Stimulated activated CD8-positive, alpha-beta memory T cell treated with anti-CD3 and anti-CD28 coated beads, Interleukin-4, amount 100 ng/mL, for 24 hours (primary cell): ENCODE data around the gene BMPR1A.

ENCODE experiments used
- DNase-seq: peaks from one replicate; pipeline ENCODE4 v3.0.0-alpha.2; 2020; ENCODE audit warnings: low read depth

The BMPR1A gene

DNA sequence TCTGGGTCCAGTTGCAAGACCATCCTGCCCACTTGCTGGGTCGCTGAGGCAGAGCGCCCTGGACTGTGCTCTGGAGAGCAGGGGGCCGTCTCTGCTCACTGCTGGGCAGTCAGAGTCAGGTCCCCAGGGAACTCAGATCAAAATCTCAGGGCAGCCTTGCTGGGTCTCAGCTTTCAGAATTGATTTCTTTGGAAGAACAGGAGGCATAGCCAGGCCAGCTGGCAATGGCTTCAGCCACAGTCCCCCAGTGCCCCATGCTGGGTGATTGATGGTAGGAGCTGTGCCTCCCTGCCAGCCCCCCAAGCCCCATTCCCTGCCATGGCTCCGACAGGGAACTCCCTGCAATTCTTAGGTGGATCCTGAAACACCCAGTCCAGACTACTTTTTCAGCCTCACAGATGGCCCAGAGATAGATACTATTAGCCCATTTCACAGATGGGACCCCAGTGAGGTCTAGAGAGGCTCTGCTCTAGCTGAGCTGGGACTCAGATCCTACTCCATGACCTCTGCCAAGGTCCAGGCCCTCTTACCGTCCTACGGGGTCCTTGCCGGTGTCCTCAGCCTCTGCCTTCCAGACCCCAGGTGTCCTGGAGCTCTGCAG lies 200.5 kb downstream of the BMPR1A start:
- DNase-seq: no peak

DNA sequence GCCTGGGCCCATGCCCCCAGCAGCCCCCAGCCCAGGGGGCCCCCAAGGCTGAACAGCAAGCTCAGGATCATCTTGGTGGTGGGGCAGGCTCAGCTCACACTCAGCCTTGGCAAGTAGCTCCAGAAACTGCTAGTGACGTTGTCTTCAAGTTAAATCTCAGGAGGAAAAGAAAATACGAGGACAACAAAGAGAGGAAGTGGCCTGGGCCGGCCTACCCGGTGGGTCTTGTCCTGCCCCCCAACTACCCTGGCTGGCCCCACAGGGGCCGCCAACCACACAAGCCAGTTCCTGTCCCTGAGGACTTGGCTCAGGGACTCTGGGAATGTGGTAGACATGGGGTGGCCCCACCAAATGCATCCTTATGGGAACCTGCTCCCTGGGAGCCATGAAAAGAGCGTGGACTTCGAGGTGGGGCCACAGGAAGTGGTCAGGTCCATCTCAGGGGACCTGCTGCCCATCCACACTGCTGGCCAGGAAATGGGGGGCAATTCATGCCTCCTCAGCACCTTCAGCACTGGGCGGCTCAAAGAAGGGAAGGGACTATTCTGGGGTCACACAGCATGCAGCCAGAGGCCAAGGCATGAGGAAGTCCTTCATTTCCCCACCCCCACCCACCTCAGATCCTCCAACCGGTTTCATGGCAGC lies 201.2 kb downstream of the BMPR1A start, which contains the start of gene MMRN2:
Gene MMRN2, minus strand, starts transcription at position 145 of the 645 bp plus-strand sequence. Its CDS starts 74 bp downstream, at position 71.
- no peak for DNase-seq

DNA sequence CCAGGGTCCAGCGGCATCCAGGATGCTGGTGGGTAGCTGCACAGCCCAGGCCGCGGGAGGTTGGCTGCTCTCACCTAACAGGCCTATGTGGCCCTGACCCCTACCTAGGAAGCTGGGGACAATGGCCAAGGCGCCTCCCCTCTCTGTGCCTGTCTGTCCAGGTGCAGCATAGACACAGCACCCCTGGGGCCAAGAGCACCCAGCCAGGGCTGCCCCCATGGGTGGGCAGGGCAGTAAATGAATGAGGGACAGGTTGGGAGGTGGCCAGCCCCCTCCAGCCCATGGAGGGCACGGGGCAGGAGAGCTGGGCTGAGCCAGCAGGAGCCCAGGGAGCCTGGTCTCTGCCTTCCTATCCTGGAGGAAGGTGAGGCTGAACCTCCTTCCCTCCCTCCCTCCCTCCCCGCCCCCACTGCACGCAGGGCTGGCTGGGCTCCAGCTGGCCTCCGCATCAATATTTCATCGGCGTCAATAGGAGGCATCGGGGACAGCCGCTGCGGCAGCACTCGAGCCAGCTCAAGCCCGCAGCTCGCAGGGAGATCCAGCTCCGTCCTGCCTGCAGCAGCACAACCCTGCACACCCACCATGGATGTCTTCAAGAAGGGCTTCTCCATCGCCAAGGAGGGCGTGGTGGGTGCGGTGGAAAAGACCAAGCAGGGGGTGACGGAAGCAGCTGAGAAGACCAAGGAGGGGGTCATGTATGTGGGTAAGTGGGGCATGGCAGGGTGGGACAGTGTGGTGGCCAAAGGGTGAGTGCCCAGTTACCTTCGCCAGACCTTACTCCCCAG lies 201.9 kb downstream of the BMPR1A start, which contains the start of gene SNCG:
Gene SNCG, plus strand, starts transcription at position 484 of the 785 bp plus-strand sequence. Its CDS starts 99 bp downstream, at position 583.
- no peak for DNase-seq

DNA sequence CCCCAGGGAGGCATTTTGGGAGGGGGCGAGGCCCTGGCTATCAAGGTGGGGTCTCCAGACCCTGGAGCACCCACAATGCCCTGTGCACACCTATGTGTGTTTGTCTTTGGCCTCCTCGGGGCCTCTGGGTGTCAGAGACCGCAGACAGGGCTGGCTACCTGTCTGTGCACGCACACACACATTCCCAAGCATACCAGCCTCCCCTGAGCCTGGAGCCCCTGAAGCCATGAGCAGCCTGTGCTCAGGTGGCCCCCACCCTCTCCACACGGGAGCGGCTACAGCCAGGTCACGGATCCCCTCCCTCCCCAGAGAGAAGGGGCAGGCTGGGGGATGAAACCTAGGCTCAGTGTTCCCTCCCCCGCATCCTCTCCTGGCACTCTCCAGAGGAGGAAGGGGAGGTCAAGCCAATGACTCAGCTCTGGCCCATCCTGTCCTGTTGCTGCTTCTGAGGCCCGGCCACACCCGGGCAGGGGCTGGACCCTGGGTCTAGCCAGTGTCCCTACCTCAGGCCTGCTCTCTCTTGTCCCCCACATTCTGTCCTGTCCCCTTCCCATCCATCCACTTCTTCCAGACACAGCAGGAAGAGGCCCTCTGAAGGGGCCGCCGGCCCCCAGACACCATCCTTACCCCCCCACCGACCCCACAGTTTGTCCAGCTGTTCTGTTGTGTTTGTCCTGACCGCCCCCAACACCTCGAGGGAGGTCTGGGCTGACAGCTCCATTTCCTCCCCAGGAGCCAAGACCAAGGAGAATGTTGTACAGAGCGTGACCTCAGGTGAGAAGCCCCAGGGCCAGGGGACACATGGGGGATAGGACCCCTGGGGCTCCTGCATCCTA lies 202.7 kb downstream of the BMPR1A start:
- DNase-seq: no peak

DNA sequence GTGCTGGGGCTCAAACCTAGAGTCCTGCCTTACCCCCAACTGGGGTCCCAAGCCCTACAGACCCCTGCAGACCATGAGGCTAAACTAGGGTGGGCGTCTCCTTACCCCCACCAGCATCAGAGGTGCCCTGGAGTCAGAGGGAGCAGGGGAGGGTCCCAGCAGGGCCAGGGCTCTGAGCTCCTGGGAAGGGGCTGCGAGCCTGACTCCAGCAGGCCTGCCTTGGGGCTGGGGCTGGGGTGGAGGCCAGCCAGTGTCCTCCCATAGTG lies 203.3 kb downstream of the BMPR1A start:
- DNase-seq: no peak

DNA sequence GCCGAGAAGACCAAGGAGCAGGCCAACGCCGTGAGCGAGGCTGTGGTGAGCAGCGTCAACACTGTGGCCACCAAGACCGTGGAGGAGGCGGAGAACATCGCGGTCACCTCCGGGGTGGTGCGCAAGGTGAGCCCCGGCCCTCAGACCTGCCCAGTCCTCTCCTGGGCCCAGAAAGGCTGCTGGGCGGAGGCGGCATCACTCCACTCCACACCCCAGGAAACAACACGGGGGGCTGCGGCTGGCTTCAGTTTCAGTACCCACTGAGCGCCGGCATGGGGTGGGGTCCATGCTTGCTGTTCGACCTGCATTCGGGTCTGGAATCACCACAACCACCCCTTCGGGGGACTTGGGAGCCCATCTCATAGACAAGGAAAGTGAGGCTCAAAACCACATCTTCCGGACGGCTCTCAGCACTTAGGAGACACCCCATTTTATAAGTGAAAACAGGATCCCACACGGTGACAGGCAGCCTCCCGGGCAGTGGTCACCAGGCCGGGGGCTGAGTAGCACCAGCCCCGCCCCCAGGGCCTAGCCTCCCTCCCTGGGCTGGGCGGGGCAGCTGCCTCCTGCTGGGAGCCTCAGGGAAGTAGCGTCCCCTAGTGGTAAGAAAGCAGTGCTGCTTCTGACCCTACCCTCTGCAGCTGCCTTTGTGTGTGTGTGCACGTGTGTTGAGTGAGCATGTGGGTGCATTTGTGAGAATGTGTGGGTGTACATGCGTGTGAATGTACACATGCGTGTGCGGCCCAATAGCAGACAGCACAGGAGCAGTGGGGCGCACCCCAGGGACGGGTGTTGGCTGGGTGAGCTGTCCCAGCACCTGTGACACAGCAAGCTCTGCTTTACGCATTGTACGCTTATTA lies 203.8 kb downstream of the BMPR1A start:
- no peak for DNase-seq

DNA sequence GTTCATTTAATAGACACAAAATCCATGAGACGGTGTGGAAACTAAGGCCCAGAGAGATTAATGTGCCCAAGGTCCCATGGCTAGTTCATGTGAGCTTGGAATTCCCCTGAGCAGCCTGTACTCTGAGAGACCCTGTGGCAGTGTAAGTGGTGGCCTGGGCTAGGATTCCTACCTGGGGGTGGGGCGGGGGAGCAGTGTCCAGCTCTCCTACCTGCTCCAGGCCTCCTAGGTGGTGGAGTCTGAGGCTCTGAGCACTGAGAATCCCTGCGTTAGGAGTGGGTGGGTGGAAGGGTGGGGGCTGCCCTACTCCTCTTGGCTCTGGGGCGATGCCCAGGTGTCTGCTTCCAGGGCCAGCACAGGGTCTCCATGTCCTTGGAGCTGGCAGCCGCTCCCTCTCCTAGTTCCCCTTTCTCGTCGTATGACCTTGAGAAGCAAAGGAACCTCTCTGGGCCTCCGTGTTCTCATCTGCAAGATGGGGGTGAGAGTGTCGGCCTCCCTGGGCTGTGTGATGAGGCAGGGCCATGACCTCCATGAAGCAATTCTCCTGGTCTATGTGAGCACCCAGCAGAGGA lies 204.5 kb downstream of the BMPR1A start:
- no peak for DNase-seq

DNA sequence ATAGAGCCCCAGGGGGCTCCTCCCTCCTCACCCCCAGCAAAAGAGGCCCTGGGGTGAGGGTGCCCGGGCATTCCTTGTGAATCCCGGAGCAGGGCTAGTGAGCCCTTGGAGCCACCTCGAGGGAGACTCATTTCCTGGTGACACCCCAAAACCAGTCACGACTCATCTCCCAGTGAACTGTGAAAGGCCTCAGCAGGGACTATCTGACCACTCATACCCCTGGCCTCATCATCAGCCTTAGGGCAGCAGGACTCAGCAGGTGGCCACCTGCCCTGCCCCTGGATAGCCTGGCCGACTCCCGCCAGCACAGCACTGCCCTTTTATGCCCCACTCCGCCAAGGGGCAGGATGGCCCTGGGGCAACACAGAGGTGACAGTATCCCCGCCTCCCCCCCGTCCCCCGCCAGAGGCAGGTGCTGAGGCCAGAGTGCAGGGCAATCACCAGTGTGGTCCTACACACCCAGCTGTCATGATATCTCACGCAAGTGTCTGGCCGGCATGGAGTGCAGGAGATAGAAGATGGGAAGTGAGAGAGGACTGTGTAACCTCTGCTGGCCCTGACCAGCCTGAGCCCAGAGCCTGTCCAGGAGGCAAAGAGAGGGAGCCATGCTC lies 205.2 kb downstream of the BMPR1A start:
- DNase-seq: no peak

DNA sequence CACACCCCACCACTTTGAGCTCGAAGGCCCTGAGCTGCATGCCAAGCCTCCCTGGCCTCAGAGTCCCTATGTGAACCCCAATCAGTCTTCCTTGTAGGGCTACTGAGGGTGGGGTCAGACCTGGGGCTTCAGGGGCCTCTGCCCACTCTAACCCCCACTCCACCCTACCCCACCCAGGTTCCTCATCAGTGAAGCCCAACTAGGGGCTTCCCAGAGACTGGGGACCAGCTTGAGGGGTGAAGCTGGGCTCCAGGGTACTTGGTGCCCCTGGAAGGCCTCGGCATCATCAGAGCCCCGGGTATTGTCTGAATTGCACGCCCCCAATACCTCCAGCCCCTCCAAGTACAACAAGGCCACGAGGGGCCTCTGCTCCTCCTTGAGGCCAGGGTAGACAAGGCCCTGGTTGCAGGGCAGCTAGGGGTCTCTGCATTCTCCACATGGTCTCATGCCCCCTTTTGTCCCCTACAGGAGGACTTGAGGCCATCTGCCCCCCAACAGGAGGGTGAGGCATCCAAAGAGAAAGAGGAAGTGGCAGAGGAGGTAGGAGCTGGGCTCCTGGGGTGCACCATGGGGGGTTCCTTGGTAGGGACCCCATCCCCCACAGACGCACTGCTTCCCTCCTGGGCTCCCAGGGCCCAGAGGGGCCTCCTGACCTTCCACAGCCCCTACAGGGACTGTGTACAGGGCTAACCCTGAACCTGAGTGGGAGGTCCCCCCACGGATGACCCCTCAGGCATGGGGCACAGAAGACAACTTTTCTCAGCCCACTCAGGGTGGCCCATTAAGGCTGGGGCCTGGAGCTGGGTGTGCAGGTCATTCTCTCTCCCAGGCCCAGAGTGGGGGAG lies 205.9 kb downstream of the BMPR1A start:
- no peak for DNase-seq

DNA sequence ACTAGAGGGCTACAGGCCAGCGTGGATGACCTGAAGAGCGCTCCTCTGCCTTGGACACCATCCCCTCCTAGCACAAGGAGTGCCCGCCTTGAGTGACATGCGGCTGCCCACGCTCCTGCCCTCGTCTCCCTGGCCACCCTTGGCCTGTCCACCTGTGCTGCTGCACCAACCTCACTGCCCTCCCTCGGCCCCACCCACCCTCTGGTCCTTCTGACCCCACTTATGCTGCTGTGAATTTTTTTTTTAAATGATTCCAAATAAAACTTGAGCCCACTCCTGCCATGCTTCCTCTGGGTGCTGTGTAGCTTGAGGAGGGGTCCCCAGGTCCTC lies 206.5 kb downstream of the BMPR1A start:
- no peak for DNase-seq

DNA sequence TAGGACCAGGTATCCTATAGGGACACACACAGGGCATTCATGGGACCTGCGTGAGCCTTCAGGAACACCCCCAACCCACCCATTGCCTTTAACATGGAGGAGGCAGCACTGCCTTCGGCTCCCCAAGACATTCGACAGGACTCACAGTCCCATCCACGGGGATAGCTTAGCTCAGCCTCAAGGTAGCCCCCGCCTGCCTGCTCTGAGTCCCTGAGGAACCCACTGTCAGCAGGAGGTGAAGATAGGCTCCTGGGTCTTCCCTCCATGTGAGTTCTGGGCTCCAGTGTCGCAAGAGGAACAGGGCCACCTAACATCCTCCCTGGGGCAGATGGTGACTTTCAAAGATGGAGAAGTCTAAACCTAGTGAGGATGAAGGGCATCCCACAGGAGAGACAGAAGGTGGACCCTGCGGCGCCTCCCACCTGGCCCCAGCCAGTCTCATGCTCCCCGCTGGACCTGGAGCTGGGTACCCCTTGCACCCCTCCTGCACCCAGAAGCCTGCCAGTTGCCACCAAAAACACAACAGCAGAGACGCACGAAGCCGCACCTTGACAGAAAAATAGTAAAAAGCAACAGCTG lies 207.0 kb downstream of the BMPR1A start:
- no peak for DNase-seq

DNA sequence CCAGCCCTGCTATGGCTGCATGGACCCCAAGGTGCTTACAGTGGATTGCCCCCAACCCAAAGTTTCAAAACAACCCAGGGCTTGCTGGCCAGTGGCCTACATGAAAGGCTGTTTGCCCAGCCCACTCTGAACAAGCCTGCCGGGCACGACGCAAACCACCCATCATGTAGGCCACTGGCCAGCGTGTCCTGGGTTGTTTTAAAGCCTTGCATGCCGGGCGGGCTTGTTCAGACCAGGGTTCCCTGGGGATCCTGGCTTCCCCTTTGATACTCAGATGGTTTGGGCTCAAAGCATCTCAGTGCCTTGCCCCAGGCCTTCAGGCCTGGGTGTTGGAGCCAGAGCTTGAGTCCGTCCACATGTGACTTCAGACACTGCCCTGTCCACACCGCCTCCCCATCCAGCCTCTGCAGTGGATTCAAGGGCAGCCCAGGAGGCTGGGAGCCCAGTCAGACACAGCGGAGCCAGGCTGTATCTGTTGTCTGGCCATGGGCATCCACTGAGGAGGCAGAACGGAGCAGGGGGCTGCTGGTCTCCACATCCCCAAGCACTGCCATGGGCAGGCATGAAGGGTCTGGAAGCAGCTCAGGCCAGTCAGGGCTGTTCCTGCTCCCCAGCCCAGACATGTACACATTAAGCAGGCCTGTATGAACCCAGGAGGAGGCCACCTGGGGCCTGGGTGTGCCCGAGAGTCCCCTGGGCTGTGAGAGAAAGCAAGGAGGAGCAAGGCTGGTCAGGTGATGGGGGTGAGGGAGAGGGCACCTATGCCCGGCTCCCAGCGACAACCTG lies 207.8 kb downstream of the BMPR1A start:
- DNase-seq: no peak

DNA sequence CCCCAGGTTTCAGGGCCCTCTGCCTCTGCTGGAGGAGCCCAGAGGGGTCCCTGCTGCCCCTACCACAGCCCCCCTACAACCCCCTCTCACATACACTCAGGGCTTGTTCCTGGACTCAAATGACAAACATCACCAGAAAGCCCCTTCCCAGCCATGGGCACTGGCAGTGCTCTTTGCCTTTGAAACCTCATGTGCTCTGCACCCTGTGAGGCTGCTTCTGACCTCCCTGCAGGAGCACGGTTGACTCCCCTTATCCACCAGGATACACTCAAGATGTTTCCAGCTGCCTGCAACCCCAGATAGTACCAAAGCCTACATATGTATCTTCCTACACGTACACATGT lies 208.4 kb downstream of the BMPR1A start:
- no peak for DNase-seq

DNA sequence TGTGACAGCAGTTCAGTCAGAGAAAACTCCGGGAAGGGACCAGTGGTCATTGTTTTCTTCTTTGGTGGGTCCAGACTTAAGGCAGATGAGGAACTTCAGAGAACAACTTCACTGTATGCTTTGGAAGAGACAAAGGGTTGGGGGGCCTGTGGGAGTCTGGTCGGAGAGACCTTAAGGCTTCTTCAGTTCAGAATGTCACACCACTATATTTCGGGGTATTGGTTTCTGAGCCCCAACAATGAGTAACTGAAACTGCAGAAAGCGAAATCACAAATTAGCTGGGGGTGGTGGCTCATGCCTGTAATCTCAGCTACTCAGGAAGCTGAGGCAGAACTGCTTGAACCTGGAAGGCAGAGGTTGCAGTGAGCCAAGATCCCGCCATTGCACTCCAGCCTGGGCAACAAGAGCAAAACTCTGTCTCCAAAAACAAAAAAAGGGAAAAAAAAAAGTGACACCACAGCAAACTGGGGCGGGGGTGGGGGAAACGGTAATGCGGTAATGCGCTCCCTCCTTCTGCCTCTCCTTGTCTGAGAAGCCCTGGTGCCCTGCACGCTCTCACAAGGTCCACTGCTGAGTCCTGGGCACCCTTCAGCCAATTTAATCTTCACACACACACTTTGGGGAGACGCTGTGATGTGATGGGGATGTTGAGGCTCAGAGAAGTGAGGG lies 209.7 kb downstream of the BMPR1A start:
- DNase-seq: no peak

DNA sequence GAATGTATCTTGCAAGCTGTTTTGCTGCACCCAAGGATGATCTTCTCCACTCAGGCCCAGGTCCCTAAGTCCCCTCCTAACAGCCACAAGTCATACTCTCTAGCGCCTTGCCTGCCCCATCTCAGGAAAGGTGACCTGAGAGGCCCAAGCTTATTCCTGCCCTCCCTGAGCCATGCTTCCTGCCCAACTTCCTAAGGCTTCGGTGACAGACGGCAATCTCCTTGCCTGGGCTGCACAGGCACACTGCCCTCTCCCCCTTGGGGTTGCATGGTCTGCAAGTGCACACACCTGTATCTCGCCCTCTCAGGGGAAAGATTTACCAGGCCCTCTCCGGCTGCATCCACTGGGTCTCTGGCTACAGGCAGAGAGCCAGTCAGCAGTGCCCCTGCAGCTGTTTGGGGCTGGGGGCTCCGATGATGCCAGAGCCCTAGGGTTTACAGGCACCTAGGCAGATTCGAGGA lies 211.1 kb downstream of the BMPR1A start:
- DNase-seq: no peak

DNA sequence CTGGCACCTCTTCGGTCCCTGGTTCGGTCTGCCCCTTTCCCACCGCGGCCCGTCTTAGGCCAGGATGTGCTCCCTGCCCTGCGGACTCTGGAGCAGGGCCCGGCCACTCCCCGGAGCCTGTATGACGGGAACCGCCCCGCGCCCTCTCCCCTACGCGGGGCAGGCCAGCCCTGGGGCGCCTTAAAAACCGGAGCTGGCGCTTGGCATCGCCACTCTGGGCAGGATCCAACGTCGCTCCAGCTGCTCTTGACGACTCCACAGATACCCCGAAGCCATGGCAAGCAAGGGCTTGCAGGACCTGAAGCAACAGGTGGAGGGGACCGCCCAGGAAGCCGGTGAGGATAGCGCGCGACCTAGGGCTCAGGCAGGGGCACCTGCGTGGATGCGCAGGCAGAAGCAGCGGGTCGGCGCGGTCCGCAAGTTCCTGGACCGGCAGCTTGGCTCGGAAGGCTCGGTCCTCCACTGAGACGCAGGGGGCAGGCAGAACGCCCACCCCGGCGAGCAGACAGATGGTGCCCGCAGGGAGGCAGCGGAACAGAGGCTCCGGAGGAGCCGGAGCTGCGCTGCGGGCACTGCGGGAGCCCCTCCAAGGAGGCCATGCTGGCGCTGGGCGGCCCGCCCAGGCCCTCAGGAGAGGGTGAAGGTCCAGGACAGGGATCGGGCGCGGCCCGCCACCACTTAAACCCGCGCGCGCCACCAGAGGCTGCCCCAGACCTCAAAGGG lies 212.0 kb downstream of the BMPR1A start, which contains the start of gene ADIRF:
Gene ADIRF, plus strand, starts transcription at position 212 of the 723 bp plus-strand sequence. Its CDS starts 63 bp downstream, at position 275.
- DNase-seq: no peak

DNA sequence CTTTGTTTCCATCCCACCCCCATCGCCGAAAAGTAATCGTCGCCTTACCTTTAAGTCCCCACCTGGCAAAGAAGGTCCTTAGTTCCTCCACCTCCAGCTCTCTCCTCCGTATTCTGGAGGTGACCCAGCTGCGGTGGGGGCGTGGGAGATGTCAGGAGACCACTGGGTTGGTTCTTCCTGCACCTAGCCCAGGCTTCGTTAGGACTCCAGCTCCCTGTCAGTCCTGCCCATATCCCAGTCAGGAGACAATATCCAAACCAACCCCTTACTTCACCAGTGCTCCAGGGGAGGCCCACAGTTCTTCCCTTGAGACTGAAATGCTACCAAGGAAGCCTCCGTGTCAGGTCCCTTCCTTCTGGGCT lies 212.6 kb downstream of the BMPR1A start:
- no peak for DNase-seq
